ENCODE measurements around the gene ACTR8. TPM values are rescaled to one million over a fixed set of nuclear protein-coding genes. Genes with fewer than 3 reads are reported as not detected.

ACTR8 gene
- total and polyA plus RNA-seq, 2 of the 4 experiments (the other 2 are of a cell fraction) = 20.3 to 31.4 TPM

- H3K9me1 ChIP-seq (ENCODE audit: insufficient read depth, low read length) = no peaks in the 10 kb centered on the region
- no peak overlapping the region for H4K5ac ChIP-seq (ENCODE audit: low read depth, low read length)
- H2AFZ ChIP-seq (replicated peaks; ENCODE audit: low read length, poor library complexity) = peak overlapping the region; percentile 90
- no peak overlapping the region; the same call in 1 of the 2 replicates for H3K9ac ChIP-seq (ENCODE audit: low read depth, low read length)
- TF ChIP-seq MAFK (IDR thresholded peaks at IDR 0.05; ENCODE audit: low read depth, low read length) = no peak
- no peak for TF ChIP-seq CHD1 (IDR thresholded peaks at IDR 0.05; ENCODE audit: low read depth, low read length)
- no peak for TF ChIP-seq MXI1 (IDR thresholded peaks at IDR 0.05; ENCODE audit: borderline replicate concordance, low read depth, low read length)
- no peak for TF ChIP-seq RFX5 (IDR thresholded peaks at IDR 0.05; ENCODE audit: low read depth, low read length)
- TF ChIP-seq, protein P1, sequence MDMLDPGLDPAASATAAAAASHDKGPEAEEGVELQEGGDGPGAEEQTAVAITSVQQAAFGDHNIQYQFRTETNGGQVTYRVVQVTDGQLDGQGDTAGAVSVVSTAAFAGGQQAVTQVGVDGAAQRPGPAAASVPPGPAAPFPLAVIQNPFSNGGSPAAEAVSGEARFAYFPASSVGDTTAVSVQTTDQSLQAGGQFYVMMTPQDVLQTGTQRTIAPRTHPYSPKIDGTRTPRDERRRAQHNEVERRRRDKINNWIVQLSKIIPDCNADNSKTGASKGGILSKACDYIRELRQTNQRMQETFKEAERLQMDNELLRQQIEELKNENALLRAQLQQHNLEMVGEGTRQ (IDR thresholded peaks at IDR 0.05; ENCODE audit: low read depth, low read length) = no peak
- no peak overlapping the region for H2BK120ac ChIP-seq (ENCODE audit: low read depth, low read length)
- intact Hi-C loops (cut with micrococcal nuclease) (no loop called here), in situ Hi-C loops (cut with MboI; ENCODE audit: low sequenced_read_pairs) (no loop called here), dilution Hi-C loops (cut with HindIII; ENCODE audit: low sequenced_read_pairs, unreplicated experiment) (no loop called here)
- no peak overlapping the region for H4K91ac ChIP-seq (ENCODE audit: insufficient read depth, low read depth, low read length)
- peaks cover 58% of the 10 kb centered on the region for H3K27me3 ChIP-seq (ENCODE audit: control insufficient read depth, insufficient read depth, low read length)
- no TSS peak for BruUV-seq (replicated peaks)
- peaks cover 3% of the 10 kb centered on the region; the same call in 1 of the 2 replicates for H3K9me3 ChIP-seq (ENCODE audit: control insufficient read depth, insufficient read depth, low read length)
- no peaks in the 10 kb centered on the region for H3K79me1 ChIP-seq (ENCODE audit: low read depth in 1 of 2, low read length in 2 of 2)
- H3K4me3 ChIP-seq (ENCODE audit: insufficient read depth, low read depth, low read length) = peak overlapping the region; percentile 42
- no peak overlapping the region for H3K4ac ChIP-seq (ENCODE audit: low read depth, low read length)
- H3K4me2 ChIP-seq (ENCODE audit: low read depth, low read length) = peak overlapping the region; percentile 63
- H3K36me3 ChIP-seq (ENCODE audit: control insufficient read depth, insufficient read depth, low read length) = no peaks in the 10 kb centered on the region
- H2AK9ac ChIP-seq (replicated peaks; ENCODE audit: low read depth, low read length, poor library complexity) = no peak overlapping the region
- DNase-seq (no peak), ATAC-seq (ENCODE audit: low read depth) (no peak)
- no peak overlapping the region for H3K56ac ChIP-seq (ENCODE audit: extremely low read depth, insufficient read depth, low read length)
- H3K4me1 ChIP-seq (ENCODE audit: control insufficient read depth, insufficient read depth, low read length) = no peaks in the 10 kb centered on the region; the same call in 1 of the 2 replicates
- H3K18ac ChIP-seq (ENCODE audit: low read depth, low read length) = no peak overlapping the region
- H2AK5ac ChIP-seq (ENCODE audit: low read depth, low read length) = no peak overlapping the region
- ChIA-PET CTCF (no interaction called here), POLR2A (ENCODE audit: unreplicated experiment) (no interaction called here)
- H3K14ac ChIP-seq (replicated peaks; ENCODE audit: low read depth, low read length) = no peak overlapping the region
- no peak overlapping the region for H3K27ac ChIP-seq (ENCODE audit: insufficient read depth, low read length)
- no peak overlapping the region for H4K8ac ChIP-seq (ENCODE audit: low read depth in 2 of 2, low read length in 2 of 2)
- H4K20me1 ChIP-seq (ENCODE audit: insufficient read depth, low read length) = no peaks in the 10 kb centered on the region
- H3K23ac ChIP-seq (ENCODE audit: low read depth, low read length) = no peak overlapping the region
- no peak overlapping the region for H2BK5ac ChIP-seq (ENCODE audit: low read depth, low read length, poor library complexity, severe bottlenecking)
- no peak overlapping the region for H2BK15ac ChIP-seq (ENCODE audit: low read depth, low read length)
- WGBS, 2 experiments (ENCODE audit: extremely low coverage in 2 of 2, insufficient read length in 1 of 2) = 1% methylated on average over 30 of the region's 34 CpGs; no CpG with 5 or more reads in 1 of the 2 experiments
- no peak overlapping the region for H2BK20ac ChIP-seq (ENCODE audit: low read depth, low read length)
Measured at GRCh38 chr3:53845881-53846133, 36.1 kb downstream of the ACTR8 start.
